Measurements from ENCODE around the gene FGL2.

The FGL2 gene

DNA sequence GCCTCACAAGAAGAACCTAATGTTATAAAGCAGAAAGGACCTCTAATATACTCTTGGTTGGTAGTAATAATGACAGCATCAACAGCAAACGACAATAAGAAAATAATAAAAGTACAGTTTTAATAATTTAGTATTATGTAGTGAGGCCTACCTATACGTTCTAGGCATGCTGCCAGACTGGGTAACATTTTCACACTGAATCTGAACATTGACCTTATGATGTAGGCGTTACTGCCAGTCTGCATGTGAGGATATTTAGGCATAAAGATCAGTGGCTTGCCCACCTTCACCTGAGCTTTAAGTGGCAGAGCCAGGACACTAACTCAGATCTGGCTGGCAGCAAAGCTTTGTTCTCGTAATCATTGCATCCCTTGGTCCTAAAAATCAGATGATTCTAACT, 2.5 kb downstream of the FGL2 start:
- no peak for TF ChIP-seq CTCF (IDR thresholded peaks at IDR 0.05; ENCODE audit: control insufficient read depth, extremely low read depth, insufficient read depth)
- H3K4me3 ChIP-seq (ENCODE audit: low read depth, low read length), result no peak overlapping the region
- DNase-seq (ENCODE audit: low read depth), result no peak

DNA sequence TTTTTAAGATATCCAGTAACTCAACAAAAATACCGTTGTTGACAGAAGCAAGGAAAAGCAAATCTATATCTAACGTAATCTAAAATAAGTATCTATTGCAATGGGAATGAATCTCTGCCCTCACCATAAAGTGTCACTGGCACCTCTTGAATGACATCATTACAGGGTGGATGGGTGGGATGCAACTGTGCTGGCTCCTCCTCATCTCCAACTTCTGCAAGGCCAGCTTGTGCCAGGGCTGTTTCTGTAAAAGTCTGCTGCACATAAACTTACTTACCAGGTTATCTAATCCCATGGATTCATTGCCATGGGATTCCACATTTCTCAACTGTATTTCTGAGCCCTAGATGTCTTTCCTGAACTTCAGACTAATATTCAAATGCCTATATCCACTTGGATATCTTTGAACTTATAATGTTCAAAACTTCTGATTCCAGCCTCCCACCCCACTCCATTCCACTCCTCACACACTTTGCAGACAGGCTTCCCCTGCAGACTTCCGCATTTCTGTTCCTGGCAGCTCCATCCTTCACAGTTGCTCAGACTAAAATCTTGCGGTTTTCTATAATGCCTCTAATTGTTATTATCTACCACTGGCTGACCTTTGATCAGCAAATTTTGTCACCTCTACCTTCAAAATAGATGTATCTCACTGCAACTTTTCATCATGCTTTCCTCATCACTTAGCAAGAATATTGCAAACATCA, 10.7 kb downstream of the FGL2 start:
- no peak overlapping the region for H3K4me3 ChIP-seq (ENCODE audit: low read depth, low read length)
- no peak for DNase-seq (ENCODE audit: low read depth)
- no peak for TF ChIP-seq CTCF (IDR thresholded peaks at IDR 0.05; ENCODE audit: control insufficient read depth, extremely low read depth, insufficient read depth)

DNA sequence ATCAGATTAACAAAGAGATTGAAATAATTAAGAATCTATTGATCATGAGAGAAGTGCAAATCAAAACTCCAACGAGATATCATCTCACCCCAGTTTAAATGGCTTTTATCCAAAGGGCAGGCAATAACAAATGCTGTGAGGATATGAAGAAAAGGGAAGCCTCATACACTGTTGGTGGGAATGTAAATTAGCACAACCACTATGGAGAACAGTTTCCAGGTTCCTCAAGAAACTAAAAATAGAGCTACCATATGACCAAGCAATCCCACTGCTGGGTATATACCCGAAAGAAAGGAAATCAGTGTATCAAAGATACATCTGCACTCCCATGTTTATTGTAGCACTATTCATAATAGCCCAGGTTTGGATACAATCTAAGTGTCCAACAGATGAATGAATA, 13.8 kb downstream of the FGL2 start:
- no peak overlapping the region for H3K4me3 ChIP-seq (ENCODE audit: low read depth, low read length)
- no peak for DNase-seq (ENCODE audit: low read depth)
- no peak for TF ChIP-seq CTCF (IDR thresholded peaks at IDR 0.05; ENCODE audit: control insufficient read depth, extremely low read depth, insufficient read depth)

- no peak for DNase-seq (ENCODE audit: low read depth)
- no peak overlapping the region for H3K4me3 ChIP-seq (ENCODE audit: low read depth, low read length)
- TF ChIP-seq CTCF (IDR thresholded peaks at IDR 0.05; ENCODE audit: control insufficient read depth, extremely low read depth, insufficient read depth), result no peak
These were observed 14.6 kb downstream of the FGL2 start for GRCh38 chr7:77184990-77185389.

- no peak for DNase-seq (ENCODE audit: low read depth)
- TF ChIP-seq CTCF (IDR thresholded peaks at IDR 0.05; ENCODE audit: control insufficient read depth, extremely low read depth, insufficient read depth), result no peak
- no peak overlapping the region for H3K4me3 ChIP-seq (ENCODE audit: low read depth, low read length)
These were observed 15.2 kb downstream of the FGL2 start for GRCh38 chr7:77184463-77184862.

DNA sequence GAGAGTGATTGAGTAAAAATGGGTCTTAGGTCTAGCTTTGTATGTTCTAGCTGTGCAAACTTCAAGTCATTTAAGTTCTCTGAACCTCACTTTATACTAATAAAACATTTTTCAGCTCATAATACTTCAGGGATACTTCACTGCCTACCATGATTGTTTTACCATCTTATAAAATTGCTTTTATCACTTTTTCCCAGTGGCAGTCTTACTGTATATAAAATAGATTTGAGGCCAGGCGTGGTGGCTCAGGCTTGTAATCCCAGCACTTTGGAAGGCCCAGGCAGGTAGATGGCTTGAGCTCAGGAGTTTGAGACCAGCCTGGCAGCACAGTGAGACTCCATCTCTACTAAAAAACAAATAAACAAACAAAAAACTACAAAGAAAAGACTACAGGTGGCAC, 17.4 kb downstream of the FGL2 start:
- no peak for DNase-seq (ENCODE audit: low read depth)
- no peak for TF ChIP-seq CTCF (IDR thresholded peaks at IDR 0.05; ENCODE audit: control insufficient read depth, extremely low read depth, insufficient read depth)
- H3K4me3 ChIP-seq (ENCODE audit: low read depth, low read length), result no peak overlapping the region

DNA sequence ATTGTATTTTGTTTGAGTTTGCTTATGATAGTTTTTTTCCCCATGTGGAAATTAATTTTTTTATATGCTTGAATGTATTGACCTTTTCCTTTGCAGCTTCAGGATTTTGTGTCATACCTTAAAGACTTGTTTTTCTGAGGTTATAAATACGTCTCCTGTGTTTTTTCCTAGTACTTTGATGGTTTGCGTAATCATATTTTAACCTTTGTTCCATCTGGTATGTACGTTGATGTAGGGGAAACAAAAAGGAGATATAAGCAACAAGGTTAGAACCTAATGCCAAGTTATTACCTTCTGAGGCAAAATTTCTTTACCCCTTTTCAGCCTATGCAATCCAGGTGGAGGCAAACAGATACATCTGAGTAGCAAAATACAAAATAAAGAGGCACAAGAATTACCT, 17.9 kb downstream of the FGL2 start:
- DNase-seq (ENCODE audit: low read depth), result no peak
- TF ChIP-seq CTCF (IDR thresholded peaks at IDR 0.05; ENCODE audit: control insufficient read depth, extremely low read depth, insufficient read depth), result no peak
- H3K4me3 ChIP-seq (ENCODE audit: low read depth, low read length), result no peak overlapping the region

Data from LNCaP clone FGC (cell line).